Activated CD4-positive, alpha-beta T cell treated with anti-CD3 and anti-CD28 coated beads, Interleukin-2, amount 10 ng/mL, durations not matched to agents 7 days and 5 days (primary cell): Measurements from ENCODE around the gene PPP4R3A. TPM values are rescaled to one million over a fixed set of nuclear protein-coding genes. Genes with fewer than 3 reads are reported as not detected.
A peak's percentile ranks its signal among the peaks of the same experiment; 100 is the strongest.

Source experiments
- CTCF ChIA-PET: fragments of 350-600 bp; sonication (Branson Sonifier 250); formaldehyde crosslinking; loops from one replicate; lab custom pipeline; 2021; ENCODE audit warnings: antibody characterized with exemption; lab: Charles Lee
- POLR2A ChIA-PET: fragments of 350-600 bp; sonication (Branson Sonifier 250); formaldehyde crosslinking; loops from one replicate; lab custom pipeline; 2021; ENCODE audit warnings: antibody characterized with exemption; lab: Charles Lee
- DNase-seq: peaks from one replicate; pipeline ENCODE4 v3.0.0-alpha.2; 2020
- H3K27ac Mint-ChIP-seq: one replicate; pipeline ENCODE4 v1.8.0; 2021; ENCODE audit warnings: mild to moderate bottlenecking, moderate library complexity, mixed read lengths
- H3K27me3 Mint-ChIP-seq: one replicate; pipeline ENCODE4 v1.8.0; 2021; ENCODE audit warnings: mixed read lengths
- H3K36me3 Mint-ChIP-seq: one replicate; pipeline ENCODE4 v1.8.0; 2021; ENCODE audit warnings: low read depth, mixed read lengths
- H3K4me1 Mint-ChIP-seq: one replicate; pipeline ENCODE4 v1.8.0; 2021; ENCODE audit warnings: mixed read lengths
- H3K4me3 Mint-ChIP-seq: one replicate; pipeline ENCODE4 v1.8.0; 2021; ENCODE audit warnings: mild to moderate bottlenecking, moderate library complexity, mixed read lengths
- H3K9me3 Mint-ChIP-seq: one replicate; pipeline ENCODE4 v1.8.0; 2021; ENCODE audit warnings: mixed read lengths
- total RNA-seq, 2 experiments: library from RNA; stranded (reverse); gene quantifications; one replicate each; pipeline ENCODE4 v1.2.3, GENCODE V29; 2021

PPP4R3A gene
- total RNA-seq, 2 experiments from 2014 or later, result 134 to 145 TPM

GRCh38 chr14:91419451-91419850, 90.7 kb downstream of the PPP4R3A start:
- Mint-ChIP-seq H3K27me3 (no peaks in the 10 kb centered on the region), H3K9me3 (no peaks in the 10 kb centered on the region), H3K4me3 (peak overlapping the region; percentile 65), H3K4me1 (peaks cover 27% of the 10 kb centered on the region), H3K27ac (peak overlapping the region; percentile 88), H3K36me3 (peaks cover 23% of the 10 kb centered on the region)
- CTCF ChIA-PET, result interaction anchor here (0.7 to 2.0 kb wide), 3 partner anchors 24 to 98 kb away, joined by 3 to 7 read pairs (median 3); no protein-coding TSS in a partner anchor
- no peak for DNase-seq
- POLR2A ChIA-PET, result interaction anchor here (0.7 kb wide), 1 partner anchor 47 kb away, joined by 3 read pairs; no protein-coding TSS in a partner anchor

- Mint-ChIP-seq H3K36me3 (peaks cover 28% of the 10 kb centered on the region), H3K27me3 (no peaks in the 10 kb centered on the region), H3K4me3 (peak overlapping the region; percentile 65), H3K27ac (peak overlapping the region; percentile 88), H3K9me3 (no peaks in the 10 kb centered on the region), H3K4me1 (peaks cover 31% of the 10 kb centered on the region)
- peak; percentile 72 for DNase-seq
- POLR2A ChIA-PET, result interaction anchor here (0.7 kb wide), 1 partner anchor 47 kb away, joined by 3 read pairs; no protein-coding TSS in a partner anchor
- CTCF ChIA-PET, result interaction anchor here (0.7 to 2.2 kb wide), 5 partner anchors 20 to 97 kb away, joined by 3 to 8 read pairs (median 3); no protein-coding TSS in a partner anchor
Measured at GRCh38 chr14:91419044-91419397, 91.1 kb downstream of the PPP4R3A start.

- H3K27me3 Mint-ChIP-seq, result no peaks in the 10 kb centered on the region
- H3K27ac Mint-ChIP-seq, result peak overlapping the region; percentile 88
- CTCF ChIA-PET, result interaction anchor here (0.7 to 6.1 kb wide), 7 partner anchors 13 to 105 kb away, joined by 3 to 33 read pairs (median 7); no protein-coding TSS in a partner anchor
- peaks cover 36% of the 10 kb centered on the region for H3K4me1 Mint-ChIP-seq
- POLR2A ChIA-PET, result no interaction called here
- H3K4me3 Mint-ChIP-seq, result peak overlapping the region; percentile 65
- H3K9me3 Mint-ChIP-seq, result no peaks in the 10 kb centered on the region
- DNase-seq, result peak; percentile 80
- peaks cover 33% of the 10 kb centered on the region for H3K36me3 Mint-ChIP-seq
Measured at GRCh38 chr14:91418387-91419043, 91.6 kb downstream of the PPP4R3A start.

- H3K27ac Mint-ChIP-seq, result peak overlapping the region; percentile 88
- ChIA-PET CTCF (interaction anchor here (0.7 to 6.1 kb wide), 8 partner anchors 12 to 105 kb away, joined by 3 to 33 read pairs (median 5); no protein-coding TSS in a partner anchor), POLR2A (interaction anchor here (0.6 to 1.0 kb wide), 2 partner anchors 100 to 174 kb away, joined by 3 read pairs; no protein-coding TSS in a partner anchor)
- H3K4me3 Mint-ChIP-seq, result peak overlapping the region; percentile 65
- DNase-seq, result peak; percentile 61
- H3K27me3 Mint-ChIP-seq, result no peaks in the 10 kb centered on the region
- H3K9me3 Mint-ChIP-seq, result no peaks in the 10 kb centered on the region
- peaks cover 38% of the 10 kb centered on the region for H3K36me3 Mint-ChIP-seq
- H3K4me1 Mint-ChIP-seq, result peaks cover 42% of the 10 kb centered on the region
Measured at GRCh38 chr14:91417983-91418386, 92.1 kb downstream of the PPP4R3A start.

GRCh38 chr14:91417120-91417982, 92.8 kb downstream of the PPP4R3A start, which contains the start of gene CCDC88C:
Gene CCDC88C, minus strand, starts transcription at chr14:91417820. Its CDS starts 130 bp downstream, at chr14:91417690.
- CTCF ChIA-PET, result interaction anchor here (0.5 to 6.1 kb wide), 7 partner anchors 11 to 1350 kb away, joined by 3 to 33 read pairs (median 7); no protein-coding TSS in a partner anchor
- DNase-seq, result peak; percentile 77
- H3K36me3 Mint-ChIP-seq, result peaks cover 43% of the 10 kb centered on the region

GRCh38 chr14:91416744-91417119, 93.4 kb downstream of the PPP4R3A start:
- Mint-ChIP-seq H3K27me3 (no peaks in the 10 kb centered on the region), H3K27ac (peak overlapping the region; percentile 99), H3K4me3 (peak overlapping the region; percentile 98), H3K36me3 (peaks cover 45% of the 10 kb centered on the region), H3K4me1 (peaks cover 50% of the 10 kb centered on the region), H3K9me3 (no peaks in the 10 kb centered on the region)
- POLR2A ChIA-PET, result interaction anchor here (0.6 to 1.2 kb wide), 4 partner anchors 19 to 171 kb away, joined by 4 to 6 read pairs (median 5); no protein-coding TSS in a partner anchor
- CTCF ChIA-PET, result interaction anchor here (1.0 to 6.8 kb wide), 8 partner anchors 10 to 239 kb away, joined by 3 to 64 read pairs (median 6); no protein-coding TSS in a partner anchor
- no peak for DNase-seq

More at GRCh38 chr14:91417120-91417982, 92.8 kb downstream of the PPP4R3A start, which contains the start of gene CCDC88C:
- Mint-ChIP-seq H3K4me3 (peak within 1 kb of the TSS; percentile 98), H3K27me3 (no peaks in the 10 kb centered on the region), H3K9me3 (no peaks in the 10 kb centered on the region), H3K27ac (peak within 1 kb of the TSS; percentile 99), H3K4me1 (peaks cover 47% of the 10 kb centered on the region)
- POLR2A ChIA-PET, result interaction anchor here (0.6 to 1.0 kb wide), 3 partner anchors 20 to 174 kb away, joined by 3 to 4 read pairs (median 3); no protein-coding TSS in a partner anchor

- ChIA-PET CTCF (interaction anchor here (0.6 to 6.8 kb wide), 13 partner anchors 11 to 357 kb away, joined by 3 to 64 read pairs (median 5); no protein-coding TSS in a partner anchor), POLR2A (interaction anchor here (0.6 to 1.2 kb wide), 5 partner anchors 17 to 170 kb away, joined by 4 to 6 read pairs (median 5); no protein-coding TSS in a partner anchor)
- peaks cover 55% of the 10 kb centered on the region for H3K4me1 Mint-ChIP-seq
- peak; percentile 83 for DNase-seq
- peak overlapping the region; percentile 99 for H3K27ac Mint-ChIP-seq
- no peaks in the 10 kb centered on the region for H3K27me3 Mint-ChIP-seq
- H3K36me3 Mint-ChIP-seq, result peaks cover 50% of the 10 kb centered on the region
- H3K9me3 Mint-ChIP-seq, result no peaks in the 10 kb centered on the region
- H3K4me3 Mint-ChIP-seq, result peak overlapping the region; percentile 98
Measured at GRCh38 chr14:91415794-91416743, 94.0 kb downstream of the PPP4R3A start.

- ChIA-PET CTCF (interaction anchor here (1.0 to 6.8 kb wide), 9 partner anchors 8 to 532 kb away, joined by 3 to 64 read pairs (median 6); no protein-coding TSS in a partner anchor), POLR2A (no interaction called here)
- Mint-ChIP-seq H3K4me1 (peaks cover 62% of the 10 kb centered on the region), H3K9me3 (no peaks in the 10 kb centered on the region), H3K36me3 (peaks cover 66% of the 10 kb centered on the region), H3K27me3 (no peaks in the 10 kb centered on the region), H3K4me3 (peak overlapping the region; percentile 98), H3K27ac (peak overlapping the region; percentile 99)
- DNase-seq, result no peak
Measured at GRCh38 chr14:91414475-91414833, 95.7 kb downstream of the PPP4R3A start.

- DNase-seq, result peak; percentile 33
- H3K27me3 Mint-ChIP-seq, result no peaks in the 10 kb centered on the region
- H3K27ac Mint-ChIP-seq, result peak overlapping the region; percentile 99
- CTCF ChIA-PET, result interaction anchor here (1.2 to 6.8 kb wide), 6 partner anchors 8 to 89 kb away, joined by 3 to 64 read pairs (median 4); no protein-coding TSS in a partner anchor
- H3K4me3 Mint-ChIP-seq, result peak overlapping the region; percentile 98
- peaks cover 59% of the 10 kb centered on the region for H3K4me1 Mint-ChIP-seq
- peaks cover 69% of the 10 kb centered on the region for H3K36me3 Mint-ChIP-seq
- no peaks in the 10 kb centered on the region for H3K9me3 Mint-ChIP-seq
- POLR2A ChIA-PET, result no interaction called here
Measured at GRCh38 chr14:91413547-91414474, 96.3 kb downstream of the PPP4R3A start.

GRCh38 chr14:91412939-91413338, 97.2 kb downstream of the PPP4R3A start:
- POLR2A ChIA-PET, result no interaction called here
- peaks cover 65% of the 10 kb centered on the region for H3K4me1 Mint-ChIP-seq
- no peak for DNase-seq
- H3K27me3 Mint-ChIP-seq, result no peaks in the 10 kb centered on the region
- H3K36me3 Mint-ChIP-seq, result peaks cover 77% of the 10 kb centered on the region
- H3K4me3 Mint-ChIP-seq, result peak overlapping the region; percentile 98
- H3K27ac Mint-ChIP-seq, result peak overlapping the region; percentile 38
- no peaks in the 10 kb centered on the region for H3K9me3 Mint-ChIP-seq
- CTCF ChIA-PET, result interaction anchor here (1.3 to 6.8 kb wide), 4 partner anchors 9 to 88 kb away, joined by 3 to 64 read pairs (median 18); no protein-coding TSS in a partner anchor
